PC-3 (cell line): ENCODE results near the gene ALKBH8.

Experiments
- EZH2phosphoT487 ChIP-seq: fragments of 300-600 bp; sonication (generic); IDR thresholded peaks from 2 replicates; pipeline ENCODE4 v1.6.1; 2018; ENCODE audit warnings: mild to moderate bottlenecking, antibody characterized with exemption, low read length, borderline replicate concordance
- TF ChIP-seq, protein P1 (sequence below): fragments of 300-600 bp; sonication (generic); conservative IDR thresholded peaks from 2 replicates; pipeline ENCODE4 v1.5.1; 2017; ENCODE audit warnings: antibody characterized with exemption, low read depth, mild to moderate bottlenecking, low read length

DNA sequence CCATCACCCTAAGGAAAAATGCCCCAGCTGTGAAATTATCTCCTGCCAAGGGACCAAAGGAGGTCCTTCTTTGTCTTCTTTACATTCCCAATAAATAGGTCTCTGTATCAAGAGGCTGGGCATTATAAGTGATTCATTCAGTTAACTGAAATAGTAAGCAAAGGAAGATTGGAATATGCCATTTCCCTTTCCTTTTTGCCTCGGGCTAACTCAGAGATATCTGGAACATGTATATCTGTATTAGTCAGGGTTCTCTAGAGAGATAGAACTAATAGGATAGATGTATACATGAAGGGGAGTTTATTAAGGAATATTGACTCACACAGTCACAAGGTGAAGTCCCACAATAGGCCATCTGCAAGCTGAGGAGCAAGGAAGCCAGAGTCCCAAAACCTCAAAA is 92.6 kb downstream of the ALKBH8 start:
- TF ChIP-seq, protein P1, sequence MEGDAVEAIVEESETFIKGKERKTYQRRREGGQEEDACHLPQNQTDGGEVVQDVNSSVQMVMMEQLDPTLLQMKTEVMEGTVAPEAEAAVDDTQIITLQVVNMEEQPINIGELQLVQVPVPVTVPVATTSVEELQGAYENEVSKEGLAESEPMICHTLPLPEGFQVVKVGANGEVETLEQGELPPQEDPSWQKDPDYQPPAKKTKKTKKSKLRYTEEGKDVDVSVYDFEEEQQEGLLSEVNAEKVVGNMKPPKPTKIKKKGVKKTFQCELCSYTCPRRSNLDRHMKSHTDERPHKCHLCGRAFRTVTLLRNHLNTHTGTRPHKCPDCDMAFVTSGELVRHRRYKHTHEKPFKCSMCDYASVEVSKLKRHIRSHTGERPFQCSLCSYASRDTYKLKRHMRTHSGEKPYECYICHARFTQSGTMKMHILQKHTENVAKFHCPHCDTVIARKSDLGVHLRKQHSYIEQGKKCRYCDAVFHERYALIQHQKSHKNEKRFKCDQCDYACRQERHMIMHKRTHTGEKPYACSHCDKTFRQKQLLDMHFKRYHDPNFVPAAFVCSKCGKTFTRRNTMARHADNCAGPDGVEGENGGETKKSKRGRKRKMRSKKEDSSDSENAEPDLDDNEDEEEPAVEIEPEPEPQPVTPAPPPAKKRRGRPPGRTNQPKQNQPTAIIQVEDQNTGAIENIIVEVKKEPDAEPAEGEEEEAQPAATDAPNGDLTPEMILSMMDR: no peak
- TF ChIP-seq EZH2phosphoT487: no peak
